A549 (cell line): ENCODE measurements around the gene GC. TPM values are rescaled to one million over a fixed set of nuclear protein-coding genes. Genes with fewer than 3 reads are reported as not detected.
"Not testable (repeated sequence)": the region's sequence is repeated elsewhere in the genome, so short reads cannot be mapped to it uniquely, and the experiment has no call there.

ENCODE experiments used
- ATAC-seq, 2 experiments: fragments of 200-7000 bp in 1 of 2; fragments of >200 bp in 1 of 2; cut with Nextera tagmentation in 1 of 2; cut with Tn5 transposase in 1 of 2; 3 replicates each; pipeline versions ENCODE4 v1.8.0 to v1.9.1; 2018 to 2020; ENCODE audit warnings: mild to moderate bottlenecking in 1 of 2, moderate library complexity in 1 of 2
- CTCF ChIA-PET: fragments of 300-600 bp; sonication (Branson Sonifier 250); formaldehyde crosslinking; extraction: SDS; loops from one replicate; lab custom pipeline; 2021; ENCODE audit warnings: antibody characterized with exemption, inconsistent platforms; lab: Yijun Ruan, JAX
- POLR2A ChIA-PET: fragments of 350-600 bp; formaldehyde crosslinking; extraction: SDS; loops from one replicate; lab custom pipeline; 2021; ENCODE audit warnings: antibody characterized with exemption, inconsistent platforms; lab: Yijun Ruan, JAX
- DNase-seq, 2 experiments: peaks; one replicate each; pipeline versions ENCODE4 v3.0.0 to v3.0.0-alpha.2; 2011 to 2016; ENCODE audit warnings: low read depth in 1 of 2, low spot score in 1 of 2
- FAIRE-seq: peaks from 2 replicates; lab custom pipeline; 2011; peaks lifted over from hg19 to GRCh38; lab: Jason Lieb, UNC
- H3K27ac ChIP-seq, 2 experiments: fragments of >200 bp; sonication (Bioruptor Twin); formaldehyde crosslinking; 3 replicates each; pipeline ENCODE4 v1.5.1; 2016 to 2017
- H3K4me1 ChIP-seq: fragments of >200 bp; sonication (Bioruptor Twin); formaldehyde crosslinking; 3 replicates; pipeline ENCODE4 v1.6.1; 2016
- H3K4me2 ChIP-seq: fragments of >200 bp; sonication (Bioruptor Twin); formaldehyde crosslinking; 3 replicates; pipeline ENCODE4 v1.6.1; 2016
- H3K4me3 ChIP-seq: fragments of >200 bp; sonication (Bioruptor Twin); formaldehyde crosslinking; 3 replicates; pipeline ENCODE4 v1.5.1; 2016
- H3K9me3 ChIP-seq: fragments of >200 bp; sonication (Bioruptor Twin); formaldehyde crosslinking; 3 replicates; pipeline ENCODE4 v1.6.1; 2016
- ATOH8 ChIP-seq: fragments of 250-450 bp; sonication (Bioruptor Pico); IDR thresholded peaks from 2 replicates; pipeline ENCODE4 v1.5.0; 2020; ENCODE audit warnings: low read depth, mild to moderate bottlenecking, moderate library complexity
- CBX8 ChIP-seq: fragments of 200-600 bp; sonication (generic); IDR thresholded peaks from 2 replicates; pipeline ENCODE4 v1.6.1; 2016
- CEBPB ChIP-seq, 2 experiments: fragments of >200 bp in 1 of 2; sonication (Bioruptor Twin) in 1 of 2; formaldehyde crosslinking in 1 of 2; IDR thresholded peaks; 2 replicates each; pipeline ENCODE4 v1.6.1; 2012 to 2016
- CHD4 ChIP-seq: fragments of 200-600 bp; sonication (generic); IDR thresholded peaks from 2 replicates; pipeline ENCODE4 v1.6.1; 2016; ENCODE audit warnings: antibody characterized with exemption, mild to moderate bottlenecking, borderline replicate concordance
- CTCF ChIP-seq: fragments of >200 bp; sonication (Bioruptor Twin); formaldehyde crosslinking; IDR thresholded peaks from 3 replicates; pipeline ENCODE4 v1.5.1; 2016
- FOSL2 ChIP-seq, 2 experiments: fragments of 450-650 bp in 1 of 2; fragments of >200 bp in 1 of 2; sonication (Bioruptor Twin) in 1 of 2; formaldehyde crosslinking; IDR thresholded peaks; 2 replicates each; pipeline versions ENCODE4 v1.5.0 to v1.6.1; 2016 to 2020; ENCODE audit warnings: mild to moderate bottlenecking in 1 of 2, moderate library complexity in 1 of 2
- FOXS1 ChIP-seq: fragments of 250-450 bp; sonication (Bioruptor Pico); IDR thresholded peaks from 2 replicates; pipeline ENCODE4 v1.5.0; 2020; ENCODE audit warnings: mild to moderate bottlenecking, moderate library complexity
- HEYL ChIP-seq: fragments of 250-450 bp; sonication (Bioruptor Pico); IDR thresholded peaks from 2 replicates; pipeline ENCODE4 v1.8.0; 2021; ENCODE audit warnings: mild to moderate bottlenecking, moderate library complexity
- HOXB13 ChIP-seq: fragments of 250-450 bp; sonication (Bioruptor Pico); IDR thresholded peaks from 2 replicates; pipeline ENCODE4 v1.5.0; 2020; ENCODE audit warnings: low read depth, mild to moderate bottlenecking, moderate library complexity
- MAZ ChIP-seq: fragments of 150-350 bp; IDR thresholded peaks from 2 replicates; pipeline ENCODE4 v1.6.1; 2014; ENCODE audit warnings: antibody characterized with exemption, low read depth, low read length, borderline replicate concordance
- NPAS2 ChIP-seq: fragments of 250-450 bp; sonication (Bioruptor Pico); IDR thresholded peaks from 2 replicates; pipeline ENCODE4 v1.8.0; 2022; ENCODE audit warnings: mild to moderate bottlenecking, moderate library complexity, borderline replicate concordance
- SREBF2 ChIP-seq: fragments of 450-650 bp; IDR thresholded peaks from 2 replicates; pipeline ENCODE4 v1.6.1; 2014; ENCODE audit warnings: mild to moderate bottlenecking, moderate library complexity
- TFCP2L1 ChIP-seq: fragments of 250-450 bp; sonication (Bioruptor Pico); IDR thresholded peaks from 2 replicates; pipeline ENCODE4 v1.5.0; 2021; ENCODE audit warnings: mild to moderate bottlenecking
- TP53 ChIP-seq: fragments of 250-450 bp; sonication (Bioruptor Pico); IDR thresholded peaks from 2 replicates; pipeline ENCODE4 v1.5.0; 2021; ENCODE audit warnings: mild to moderate bottlenecking, moderate library complexity
- ZNF302 ChIP-seq: fragments of 250-450 bp; sonication (Bioruptor Pico); IDR thresholded peaks from 2 replicates; pipeline ENCODE4 v1.9.0; 2021; ENCODE audit warnings: inconsistent platforms, mild to moderate bottlenecking, moderate library complexity
- WGBS: methylation state at CpG from one replicate; pipeline ENCODE4 v1.1.6; 2017; ENCODE audit errors: missing lambda C conversion rate; 5-methylcytosine and 5-hydroxymethylcytosine counted together
- polyA plus RNA-seq, 4 experiments: library from polyadenylated mRNA; depleted of rRNA in 3 of 4; stranded (reverse); fragments of >200 nt; fragmentation: RNase III in 1 of 4; extraction: RNeasy Plus Mini Kit Qiagen cat#74134 plus additional on column Dnase treatment in 1 of 4; gene quantifications; 2 replicates in 3 of 4; 3 replicates in 1 of 4; pipeline ENCODE4 v1.2.3, GENCODE V29; 2011 to 2017

The GC gene
- polyA plus RNA-seq, 2 of the 4 experiments (the other 2 are of a cell fraction): not detected

GRCh38 chr4:71807469-71807868, 23.6 kb upstream of the GC start:
- no peak overlapping the region for H3K27ac ChIP-seq
- FAIRE-seq (no peak), ATAC-seq (no peak), DNase-seq (no peak)
- H3K4me3 ChIP-seq: no peak overlapping the region
- TF ChIP-seq FOXS1 (CRISPR knock-in tag): no peak
- TF ChIP-seq TFCP2L1 (CRISPR knock-in tag): no peak
- no peak for TF ChIP-seq FOSL2 (IDR thresholded peaks at IDR 0.05)
- no peak for TF ChIP-seq FOSL2 (CRISPR knock-in tag; IDR thresholded peaks at IDR 0.05)
- no peak for TF ChIP-seq TP53 (CRISPR knock-in tag)
- TF ChIP-seq CEBPB (IDR thresholded peaks at IDR 0.05): no peak
- no peak for TF ChIP-seq ZNF302
- TF ChIP-seq HEYL: no peak
- TF ChIP-seq CBX8: no peak
- TF ChIP-seq HOXB13 (CRISPR knock-in tag): no peak
- no peak for TF ChIP-seq MAZ
- no peak for TF ChIP-seq ATOH8 (CRISPR knock-in tag)
- TF ChIP-seq CTCF: no peak
- no peak for TF ChIP-seq CHD4
- no peaks in the 10 kb centered on the region for H3K4me1 ChIP-seq
- WGBS: 23% methylated on average over 3 of the region's 3 CpGs
- ChIA-PET POLR2A (no interaction called here), CTCF (no interaction called here)
- H3K9me3 ChIP-seq: no peaks in the 10 kb centered on the region
- no peak overlapping the region for H3K4me2 ChIP-seq

- H3K4me1 ChIP-seq, H3K27ac ChIP-seq, FAIRE-seq, CTCF ChIA-PET, POLR2A ChIA-PET, H3K4me3 ChIP-seq, H3K4me2 ChIP-seq, ATAC-seq, DNase-seq, H3K9me3 ChIP-seq: not testable (repeated sequence)
- 5% methylated on average over 2 of the region's 2 CpGs for WGBS
Observed at GRCh38 chr4:71805230-71805629, 21.4 kb upstream of the GC start.

GRCh38 chr4:71804017-71804697, 20.3 kb upstream of the GC start:
- DNase-seq, H3K4me2 ChIP-seq, ATAC-seq, FAIRE-seq, H3K4me3 ChIP-seq, POLR2A ChIA-PET, H3K27ac ChIP-seq, H3K9me3 ChIP-seq, H3K4me1 ChIP-seq: not testable (repeated sequence)
- 3% methylated on average over 4 of the region's 4 CpGs for WGBS
- CTCF ChIA-PET: interaction anchor here (0.6 kb wide), 1 partner anchor 25 kb away, joined by 3 read pairs; no protein-coding TSS in a partner anchor

- Histone ChIP-seq H3K9me3 (no peaks in the 10 kb centered on the region), H3K27ac (no peak overlapping the region), H3K4me3 (no peak overlapping the region), H3K4me1 (no peaks in the 10 kb centered on the region), H3K4me2 (no peak overlapping the region)
- no peak for DNase-seq
- POLR2A ChIA-PET: no interaction called here
- no peak for ATAC-seq
- no peak for FAIRE-seq
- no peak for TF ChIP-seq CHD4
- TF ChIP-seq NPAS2 (CRISPR knock-in tag): no peak
- no peak for TF ChIP-seq SREBF2
- WGBS: 9% methylated on average over 4 of the region's 4 CpGs
- CTCF ChIA-PET: interaction anchor here (1.0 kb wide), 1 partner anchor 48 kb away, joined by 3 read pairs; no protein-coding TSS in a partner anchor
Observed at GRCh38 chr4:71785959-71786358, 2.1 kb upstream of the GC start.
